ENCODE measurements around the gene JPH3.

JPH3 gene

GRCh38 chr16:87563022-87563421, 39.3 kb upstream of the JPH3 start:
- Histone ChIP-seq H3K27ac (ENCODE audit: low read length) (no peak overlapping the region), H3K4me1 (ENCODE audit: control insufficient read depth, low read depth, low read length) (no peaks in the 10 kb centered on the region), H3K27me3 (ENCODE audit: control insufficient read depth, insufficient read depth, low read length) (no peaks in the 10 kb centered on the region), H3K4me3 (ENCODE audit: low read length) (no peak overlapping the region), H3K36me3 (ENCODE audit: control insufficient read depth, low read depth, low read length) (no peaks in the 10 kb centered on the region), H3K9ac (ENCODE audit: low read length) (no peak overlapping the region), H3K9me3 (ENCODE audit: control insufficient read depth, low read depth, low read length) (no peaks in the 10 kb centered on the region)

GRCh38 chr16:87563714-87564523, 38.4 kb upstream of the JPH3 start:
- Histone ChIP-seq H3K36me3 (ENCODE audit: control insufficient read depth, low read depth, low read length) (no peaks in the 10 kb centered on the region), H3K27me3 (ENCODE audit: control insufficient read depth, insufficient read depth, low read length) (no peaks in the 10 kb centered on the region), H3K4me3 (ENCODE audit: low read length) (no peak overlapping the region), H3K4me1 (ENCODE audit: control insufficient read depth, low read depth, low read length) (no peaks in the 10 kb centered on the region), H3K27ac (ENCODE audit: low read length) (no peak overlapping the region), H3K9me3 (ENCODE audit: control insufficient read depth, low read depth, low read length) (no peaks in the 10 kb centered on the region), H3K9ac (ENCODE audit: low read length) (no peak overlapping the region)

GRCh38 chr16:87564524-87564778, 37.9 kb upstream of the JPH3 start:
- Histone ChIP-seq H3K4me1 (ENCODE audit: control insufficient read depth, low read depth, low read length) (no peaks in the 10 kb centered on the region), H3K9me3 (ENCODE audit: control insufficient read depth, low read depth, low read length) (no peaks in the 10 kb centered on the region), H3K36me3 (ENCODE audit: control insufficient read depth, low read depth, low read length) (no peaks in the 10 kb centered on the region), H3K4me3 (ENCODE audit: low read length) (no peak overlapping the region), H3K27ac (ENCODE audit: low read length) (no peak overlapping the region), H3K27me3 (ENCODE audit: control insufficient read depth, insufficient read depth, low read length) (no peaks in the 10 kb centered on the region), H3K9ac (ENCODE audit: low read length) (no peak overlapping the region)

GRCh38 chr16:87569601-87570571, 32.4 kb upstream of the JPH3 start:
- Histone ChIP-seq H3K9me3 (ENCODE audit: control insufficient read depth, low read depth, low read length) (no peaks in the 10 kb centered on the region), H3K9ac (ENCODE audit: low read length) (no peak overlapping the region), H3K4me1 (ENCODE audit: control insufficient read depth, low read depth, low read length) (peaks cover 2% of the 10 kb centered on the region), H3K27ac (ENCODE audit: low read length) (no peak overlapping the region), H3K27me3 (ENCODE audit: control insufficient read depth, insufficient read depth, low read length) (no peaks in the 10 kb centered on the region), H3K4me3 (ENCODE audit: low read length) (no peak overlapping the region), H3K36me3 (ENCODE audit: control insufficient read depth, low read depth, low read length) (no peaks in the 10 kb centered on the region)

- Histone ChIP-seq H3K27me3 (ENCODE audit: control insufficient read depth, insufficient read depth, low read length) (no peaks in the 10 kb centered on the region), H3K4me1 (ENCODE audit: control insufficient read depth, low read depth, low read length) (peaks cover 9% of the 10 kb centered on the region), H3K27ac (ENCODE audit: low read length) (no peak overlapping the region), H3K9me3 (ENCODE audit: control insufficient read depth, low read depth, low read length) (no peaks in the 10 kb centered on the region), H3K9ac (ENCODE audit: low read length) (no peak overlapping the region), H3K4me3 (ENCODE audit: low read length) (no peak overlapping the region), H3K36me3 (ENCODE audit: control insufficient read depth, low read depth, low read length) (no peaks in the 10 kb centered on the region)
These were observed 31.8 kb upstream of the JPH3 start for GRCh38 chr16:87570572-87570937.

GRCh38 chr16:87570938-87571867, 31.1 kb upstream of the JPH3 start:
- Histone ChIP-seq H3K9ac (ENCODE audit: low read length) (no peak overlapping the region), H3K27ac (ENCODE audit: low read length) (no peak overlapping the region), H3K9me3 (ENCODE audit: control insufficient read depth, low read depth, low read length) (no peaks in the 10 kb centered on the region), H3K36me3 (ENCODE audit: control insufficient read depth, low read depth, low read length) (no peaks in the 10 kb centered on the region), H3K27me3 (ENCODE audit: control insufficient read depth, insufficient read depth, low read length) (no peaks in the 10 kb centered on the region), H3K4me1 (ENCODE audit: control insufficient read depth, low read depth, low read length) (peaks cover 13% of the 10 kb centered on the region), H3K4me3 (ENCODE audit: low read length) (no peak overlapping the region)

DNA sequence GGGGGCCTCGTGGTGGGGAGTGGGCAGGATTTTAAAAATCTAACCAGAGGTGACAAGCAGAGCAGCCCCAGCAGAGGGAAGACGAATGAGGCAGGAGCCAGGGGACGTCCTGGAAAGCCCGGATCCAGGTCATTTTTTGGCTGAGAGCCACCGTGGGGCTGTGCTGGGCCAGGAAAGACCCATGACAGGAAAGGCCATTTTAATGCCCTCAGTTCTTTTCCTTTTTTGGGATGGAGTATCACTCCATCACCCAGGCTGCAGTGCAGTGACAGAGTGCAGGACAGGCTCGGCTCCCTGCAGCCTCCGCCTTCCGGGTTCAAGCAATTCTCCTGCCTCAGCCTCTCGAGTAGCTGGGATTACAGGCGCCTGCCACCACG, 30.5 kb upstream of the JPH3 start:
- no peaks in the 10 kb centered on the region for H3K36me3 ChIP-seq (ENCODE audit: control insufficient read depth, low read depth, low read length)
- no peaks in the 10 kb centered on the region for H3K27me3 ChIP-seq (ENCODE audit: control insufficient read depth, insufficient read depth, low read length)
- no peak overlapping the region for H3K9ac ChIP-seq (ENCODE audit: low read length)
- peaks cover 17% of the 10 kb centered on the region for H3K4me1 ChIP-seq (ENCODE audit: control insufficient read depth, low read depth, low read length)
- H3K27ac ChIP-seq (ENCODE audit: low read length), result no peak overlapping the region
- H3K9me3 ChIP-seq (ENCODE audit: control insufficient read depth, low read depth, low read length), result no peaks in the 10 kb centered on the region
- no peak overlapping the region for H3K4me3 ChIP-seq (ENCODE audit: low read length)

- Histone ChIP-seq H3K4me1 (ENCODE audit: control insufficient read depth, low read depth, low read length) (peaks cover 17% of the 10 kb centered on the region), H3K9me3 (ENCODE audit: control insufficient read depth, low read depth, low read length) (no peaks in the 10 kb centered on the region), H3K27ac (ENCODE audit: low read length) (no peak overlapping the region), H3K36me3 (ENCODE audit: control insufficient read depth, low read depth, low read length) (no peaks in the 10 kb centered on the region), H3K4me3 (ENCODE audit: low read length) (no peak overlapping the region), H3K27me3 (ENCODE audit: control insufficient read depth, insufficient read depth, low read length) (no peaks in the 10 kb centered on the region), H3K9ac (ENCODE audit: low read length) (no peak overlapping the region)
These were observed 29.3 kb upstream of the JPH3 start for GRCh38 chr16:87572959-87573358.

DNA sequence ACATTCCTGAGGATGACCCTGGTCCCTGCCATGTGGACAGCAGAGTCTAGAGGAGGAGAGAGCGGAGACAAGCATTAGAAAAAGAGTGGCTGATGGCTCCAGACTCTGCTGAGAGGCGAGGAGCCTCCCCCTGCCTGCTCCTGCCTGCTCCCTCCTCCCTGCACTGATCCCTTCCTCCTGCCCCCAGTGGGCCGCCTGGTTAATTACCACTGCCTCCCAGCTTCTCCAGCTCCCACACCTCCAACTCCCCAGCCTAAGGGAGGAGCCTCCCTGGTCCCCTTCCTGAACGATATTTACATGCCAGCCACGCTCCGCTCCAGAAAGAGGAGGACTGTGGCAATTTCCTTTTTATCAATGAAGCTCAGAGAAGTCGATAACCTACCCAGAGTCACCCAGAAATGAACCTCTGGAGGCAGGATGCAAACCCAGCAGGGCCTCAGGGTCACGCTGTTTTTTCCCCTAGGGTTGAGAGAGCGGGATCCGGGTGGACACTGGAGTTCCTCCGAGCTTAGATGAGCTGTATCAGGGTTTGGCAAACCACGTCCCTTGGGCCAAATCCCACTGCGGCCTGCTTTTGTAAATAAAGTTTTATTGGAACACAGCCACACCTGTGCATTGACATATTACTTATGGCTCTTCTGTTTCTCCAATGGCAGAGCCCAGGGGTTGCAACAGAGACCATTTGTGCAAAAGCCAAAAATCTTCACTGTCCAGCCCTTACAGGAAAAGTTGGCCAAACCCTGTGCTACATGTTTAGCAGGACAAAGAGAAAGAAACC, 27.1 kb upstream of the JPH3 start:
- Histone ChIP-seq H3K9me3 (ENCODE audit: control insufficient read depth, low read depth, low read length) (no peaks in the 10 kb centered on the region), H3K4me1 (ENCODE audit: control insufficient read depth, low read depth, low read length) (peaks cover 17% of the 10 kb centered on the region), H3K27ac (ENCODE audit: low read length) (no peak overlapping the region), H3K36me3 (ENCODE audit: control insufficient read depth, low read depth, low read length) (no peaks in the 10 kb centered on the region), H3K4me3 (ENCODE audit: low read length) (peak overlapping the region; percentile 11), H3K9ac (ENCODE audit: low read length) (no peak overlapping the region), H3K27me3 (ENCODE audit: control insufficient read depth, insufficient read depth, low read length) (no peaks in the 10 kb centered on the region)

GRCh38 chr16:87576171-87576570, 26.1 kb upstream of the JPH3 start:
- peak overlapping the region; percentile 7 for H3K4me3 ChIP-seq (ENCODE audit: low read length)
- no peaks in the 10 kb centered on the region for H3K36me3 ChIP-seq (ENCODE audit: control insufficient read depth, low read depth, low read length)
- no peak overlapping the region for H3K9ac ChIP-seq (ENCODE audit: low read length)
- peaks cover 17% of the 10 kb centered on the region for H3K4me1 ChIP-seq (ENCODE audit: control insufficient read depth, low read depth, low read length)
- H3K9me3 ChIP-seq (ENCODE audit: control insufficient read depth, low read depth, low read length), result no peaks in the 10 kb centered on the region
- no peaks in the 10 kb centered on the region for H3K27me3 ChIP-seq (ENCODE audit: control insufficient read depth, insufficient read depth, low read length)
- H3K27ac ChIP-seq (ENCODE audit: low read length), result no peak overlapping the region
